H1 (cell line): Measurements from ENCODE around the gene RSAD2. TPM values are rescaled to one million over a fixed set of nuclear protein-coding genes. Genes with fewer than 3 reads are reported as not detected.

Source experiments
- polyA plus RNA-seq, 7 experiments: library from polyadenylated mRNA; depleted of rRNA in 3 of 7; stranded (reverse) in 5 of 7; unstranded in 2 of 7; fragments of >200 nt in 5 of 7; fragments of 200-250 nt in 2 of 7; gene quantifications; 1 replicate in 5 of 7; 2 replicates in 1 of 7; 4 replicates in 1 of 7; pipeline versions ENCODE4 v1.2.1 to v1.2.3, GENCODE V29; 2011 to 2013; ENCODE audit warnings: missing spikeins in 2 of 7, mixed read lengths in 2 of 7
- total RNA-seq: library from RNA; stranded (reverse); fragmentation: NEBNext Ultra II Directional; extraction: Animal tissue kit (Norgen Biotek cat#: 25700); gene quantifications from 2 replicates; pipeline ENCODE4 v1.2.1, GENCODE V29; 2021
- TF ChIP-seq, protein P1 (sequence below): IDR thresholded peaks from 2 replicates; pipeline ENCODE4 v1.6.1; 2011; ENCODE audit warnings: low read length, improper control_type of control experiment

Gene RSAD2
- total and polyA plus RNA-seq, 2 of the 8 experiments (the other 6 are each of a cell fraction or from before 2014, with no cell fraction given): not detected

DNA sequence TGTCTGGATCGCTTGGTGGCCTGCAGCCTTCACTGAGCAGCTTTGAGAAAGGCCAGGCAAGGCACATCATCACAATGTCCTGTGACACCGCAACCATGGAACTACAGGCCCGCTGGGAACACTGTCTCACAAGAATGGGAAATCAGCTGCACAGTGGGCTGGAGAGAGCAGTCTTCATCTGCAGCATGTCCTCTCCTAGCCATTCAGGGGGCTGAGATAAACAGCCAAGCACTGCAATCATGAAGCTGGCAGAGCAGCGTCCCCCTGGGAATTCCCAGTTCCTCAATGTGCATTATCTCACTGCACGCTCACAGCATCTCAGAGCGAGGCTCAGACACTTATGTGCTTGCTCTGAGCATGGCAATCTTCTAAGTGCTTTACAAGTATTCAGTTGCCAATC lies 13.8 kb upstream of the RSAD2 start (continued):
- TF ChIP-seq, protein P1, sequence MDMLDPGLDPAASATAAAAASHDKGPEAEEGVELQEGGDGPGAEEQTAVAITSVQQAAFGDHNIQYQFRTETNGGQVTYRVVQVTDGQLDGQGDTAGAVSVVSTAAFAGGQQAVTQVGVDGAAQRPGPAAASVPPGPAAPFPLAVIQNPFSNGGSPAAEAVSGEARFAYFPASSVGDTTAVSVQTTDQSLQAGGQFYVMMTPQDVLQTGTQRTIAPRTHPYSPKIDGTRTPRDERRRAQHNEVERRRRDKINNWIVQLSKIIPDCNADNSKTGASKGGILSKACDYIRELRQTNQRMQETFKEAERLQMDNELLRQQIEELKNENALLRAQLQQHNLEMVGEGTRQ: no peak
- TF ChIP-seq, all 59 proteins: peak for 0
